K562 (cell line): ENCODE measurements around the gene PLCG2. TPM values are rescaled to one million over a fixed set of nuclear protein-coding genes. Genes with fewer than 3 reads are reported as not detected.

ENCODE experiments used
- ATAC-seq: fragments of 200-7000 bp; cut with Tn5 transposase; 3 replicates; pipeline ENCODE4 v1.9.1; 2020; ENCODE audit warnings: moderate library complexity
- BruUV-seq: library from RNA; stranded (reverse); fragments of 400-500 nt; replicated peaks from 2 replicates; lab custom pipeline; 2021; lab: Mats Ljungman, UMichigan
- CTCF ChIA-PET: fragments of 300-600 bp; formaldehyde crosslinking; extraction: SDS; loops from one replicate; lab custom pipeline; 2021; ENCODE audit warnings: low intra/inter-chr PET ratio; lab: Yijun Ruan, JAX
- POLR2A ChIA-PET: fragments of 300-600, 350-650 bp; sonication (Branson Sonifier 250); formaldehyde crosslinking; extraction: SDS; loops from one replicate; lab custom pipeline; 2021; ENCODE audit warnings: antibody characterized with exemption, inconsistent platforms; lab: Yijun Ruan, JAX
- DNase-seq, 4 experiments: peaks; one replicate each; pipeline versions ENCODE4 v3.0.0 to v3.0.0-alpha.2; 2011 to 2018; ENCODE audit warnings: low spot score in 3 of 4, mixed read lengths in 3 of 4; ENCODE audit errors: extremely low read depth in 1 of 4
- FAIRE-seq: peaks from 2 replicates; lab custom pipeline; 2011; peaks lifted over from hg19 to GRCh38; lab: Jason Lieb, UNC
- H2AFZ ChIP-seq: 2 replicates; pipeline ENCODE4 v1.6.0; 2011; ENCODE audit warnings: low read depth, low read length, control low read depth, inconsistent platforms
- H3K27ac ChIP-seq: fragments of 200-600 bp; 3 replicates; pipeline ENCODE4 v1.8.0; 2011; ENCODE audit warnings: low read depth, mild to moderate bottlenecking, control low read depth, inconsistent platforms, low read length, moderate library complexity, mixed read lengths; ENCODE audit errors: extremely low read depth
- H3K27me3 ChIP-seq, 2 experiments: fragments of 300-600 bp in 1 of 2; 2 replicates in 1 of 2; 3 replicates in 1 of 2; pipeline versions ENCODE4 v1.6.0 to v1.8.0; 2011; ENCODE audit warnings: inconsistent platforms in 2 of 2, low read length in 2 of 2, mild to moderate bottlenecking in 1 of 2, mixed read lengths in 1 of 2, moderate library complexity in 1 of 2; ENCODE audit not compliant: control insufficient read depth in 2 of 2, insufficient read depth in 2 of 2
- H3K36me3 ChIP-seq: fragments of 300-600 bp; 3 replicates; pipeline ENCODE4 v1.8.0; 2011; ENCODE audit warnings: mild to moderate bottlenecking, low read length, inconsistent platforms; ENCODE audit not compliant: control insufficient read depth, insufficient read depth
- H3K4me1 ChIP-seq, 2 experiments: fragments of 200-600 bp in 1 of 2; replicated peaks in 1 of 2; 2 replicates in 1 of 2; 3 replicates in 1 of 2; pipeline versions ENCODE4 v1.5.1 to v1.8.0; 2011; ENCODE audit warnings: inconsistent platforms in 2 of 2, low read length in 2 of 2, mild to moderate bottlenecking in 1 of 2, mixed read lengths in 1 of 2, moderate library complexity in 1 of 2; ENCODE audit not compliant: control insufficient read depth in 2 of 2, insufficient read depth in 2 of 2
- H3K4me2 ChIP-seq: 2 replicates; pipeline ENCODE4 v1.6.1; 2011; ENCODE audit warnings: low read length, control low read depth, inconsistent platforms, mixed read lengths; ENCODE audit not compliant: insufficient read depth
- H3K4me3 ChIP-seq: fragments of 200-600 bp; sonication (generic), shearing (Covaris generic); 2 replicates; pipeline ENCODE4 v1.5.1; 2016; ENCODE audit warnings: control low read depth, inconsistent platforms
- H3K79me2 ChIP-seq: fragments of 200-600 bp; 3 replicates; pipeline ENCODE4 v1.8.0; 2011; ENCODE audit warnings: low read length, inconsistent platforms; ENCODE audit not compliant: control insufficient read depth, insufficient read depth
- H3K9ac ChIP-seq, 2 experiments: 2 replicates each; pipeline versions ENCODE4 v1.6.0 to v1.6.1; 2011; ENCODE audit warnings: low read depth in 2 of 2, low read length in 2 of 2, control low read depth in 1 of 2, inconsistent platforms in 1 of 2, mild to moderate bottlenecking in 1 of 2, mixed read lengths in 1 of 2; ENCODE audit not compliant: insufficient read depth in 1 of 2
- H3K9me1 ChIP-seq: one replicate; pipeline ENCODE4 v1.6.0; 2011; ENCODE audit warnings: inconsistent platforms, mild to moderate bottlenecking, low read length, moderate library complexity; ENCODE audit not compliant: control insufficient read depth, insufficient read depth
- H3K9me3 ChIP-seq: replicated peaks from 2 replicates; pipeline ENCODE4 v1.5.1; 2011; ENCODE audit warnings: low read depth, low read length, inconsistent platforms; ENCODE audit not compliant: control insufficient read depth, insufficient read depth
- H4K20me1 ChIP-seq: replicated peaks from 2 replicates; pipeline ENCODE4 v1.6.1; 2011; ENCODE audit warnings: low read length, inconsistent platforms, mixed read lengths; ENCODE audit not compliant: control insufficient read depth, insufficient read depth
- ARNT ChIP-seq, 2 experiments: fragments of 450-650 bp; IDR thresholded peaks; 2 replicates each; pipeline ENCODE4 v1.6.1; 2016; ENCODE audit warnings: mild to moderate bottlenecking in 1 of 2
- DEAF1 ChIP-seq: fragments of 450-650 bp; formaldehyde crosslinking; IDR thresholded peaks from 2 replicates; pipeline ENCODE4 v1.4.0; 2020; ENCODE audit warnings: mild to moderate bottlenecking, moderate library complexity
- GATA2 ChIP-seq: sonication (generic); formaldehyde crosslinking; IDR thresholded peaks from 2 replicates; pipeline ENCODE4 v1.4.0; 2020; ENCODE audit warnings: mild to moderate bottlenecking, missing genetic modification reagents
- PHB2 ChIP-seq: fragments of 450-650 bp; IDR thresholded peaks from 2 replicates; pipeline ENCODE4 v1.6.1; 2017; ENCODE audit warnings: low read depth
- SAFB2 ChIP-seq: fragments of 200-400 bp; formaldehyde crosslinking; IDR thresholded peaks from 2 replicates; pipeline ENCODE4 v1.6.1; 2018; ENCODE audit warnings: borderline replicate concordance, low read length, low read depth, moderate library complexity; ENCODE audit not compliant: severe bottlenecking
- SRSF1 ChIP-seq: fragments of 200-400 bp; formaldehyde crosslinking; IDR thresholded peaks from 2 replicates; pipeline ENCODE4 v1.6.1; 2017; ENCODE audit warnings: mild to moderate bottlenecking, low read depth, low read length, moderate library complexity
- ZBTB49 ChIP-seq: sonication (generic); formaldehyde crosslinking; IDR thresholded peaks from 2 replicates; pipeline ENCODE4 v1.8.0; 2022; ENCODE audit warnings: missing genetic modification reagents, mild to moderate bottlenecking, borderline replicate concordance
- ZNF407 ChIP-seq: fragments of 450-650 bp; IDR thresholded peaks from 2 replicates; pipeline ENCODE4 v1.6.1; 2016; ENCODE audit warnings: low read depth
- WGBS: fragments of 100-300 bp; shearing (Covaris generic); methylation state at CpG from one replicate; pipeline ENCODE4 v1.1.6; 2016; ENCODE audit warnings: low coverage, mixed read lengths; ENCODE audit not compliant: insufficient coverage; ENCODE audit errors: missing lambda C conversion rate; 5-methylcytosine and 5-hydroxymethylcytosine counted together
- in situ Hi-C: fragments of 300-500 bp; cut with MboI; formaldehyde crosslinking; loops from 4 replicates; pipeline ENCODE4 v1.15.0; 2018; ENCODE audit warnings: inconsistent platforms, mixed read lengths
- intact Hi-C: fragments of 100-400 bp; cut with micrococcal nuclease; formaldehyde crosslinking; loops from 2 replicates; pipeline ENCODE4 v1.14.2; 2022
- polyA plus RNA-seq, 8 experiments: library from polyadenylated mRNA; depleted of rRNA in 4 of 8; stranded (reverse) in 5 of 8; unstranded in 3 of 8; fragments of >200 nt; fragmentation: Nextera tagmentation in 2 of 8; fragmentation: Illumina TruSeq in 1 of 8; extraction: Ambion mirVana in 2 of 8; extraction: Trizol in 1 of 8; gene quantifications; 2 replicates each; pipeline versions ENCODE4 v1.2.1 to v1.2.3, GENCODE V29; 2011 to 2014; ENCODE audit warnings: inconsistent platforms in 1 of 8, missing spikeins in 1 of 8
- total RNA-seq, 7 experiments: library from RNA; depleted of rRNA in 6 of 7; stranded (reverse); fragments of >200 nt in 6 of 7; fragmentation: Illumina TruSeq in 2 of 7; extraction: Trizol in 2 of 7; gene quantifications; 2 replicates each; pipeline versions ENCODE4 v1.2.1 to v1.2.3, GENCODE V29; 2011 to 2021; ENCODE audit warnings: low replicate concordance in 1 of 7

PLCG2 gene
- total and polyA plus RNA-seq, 9 of the 15 experiments (the other 6 are each of a cell fraction or from before 2014, with no cell fraction given), result 0.94 to 7.1 (median 3.1) TPM

- TF ChIP-seq DEAF1 (CRISPR knock-in tag) (no peak), ZBTB49 (CRISPR knock-in tag) (no peak)
Measured at GRCh38 chr16:81780350-81780749, 1.3 kb downstream of the PLCG2 start (continued).

- H3K4me1 ChIP-seq, result peaks cover 3 to 17% of the 10 kb centered on the region in 2 experiments; a peak in 4 of 5 replicates
- no peak overlapping the region for H3K9ac ChIP-seq
- FAIRE-seq, result no peak
- no peak overlapping the region for H2AFZ ChIP-seq
- no TSS peak for BruUV-seq
- POLR2A ChIA-PET, result interaction anchor here (0.6 to 1.5 kb wide), 5 partner anchors 9 to 510 kb away, joined by 3 to 6 read pairs (median 4); no protein-coding TSS in a partner anchor
- DNase-seq, result no peak
- no peaks in the 10 kb centered on the region for H3K79me2 ChIP-seq
- ATAC-seq, result no peak
- in situ Hi-C loops, result no loop called here
- intact Hi-C loops, result loop anchor here (5.0 kb wide), 1 partner anchor 90 kb away; no protein-coding TSS in a partner anchor
- 0 out of 2 replicates have a peak, but pooled peaks cover 3% of the 10 kb centered on the region for H3K9me3 ChIP-seq
- H3K4me3 ChIP-seq, result no peak overlapping the region
- no peaks in the 10 kb centered on the region for H4K20me1 ChIP-seq
- H3K4me2 ChIP-seq, result no peak overlapping the region
- peaks cover 18 to 37% of the 10 kb centered on the region in 2 experiments for H3K27me3 ChIP-seq
- CTCF ChIA-PET, result no interaction called here
- WGBS, result 44% methylated on average over 3 of the region's 3 CpGs
- no peak overlapping the region for H3K27ac ChIP-seq
- no peaks in the 10 kb centered on the region for H3K36me3 ChIP-seq
- H3K9me1 ChIP-seq, result no peaks in the 10 kb centered on the region
- no peak for TF ChIP-seq SRSF1
- TF ChIP-seq ARNT (IDR thresholded peaks at IDR 0.05), result no peak
- TF ChIP-seq SAFB2, result no peak
- no peak for TF ChIP-seq GATA2
- no peak for TF ChIP-seq ZNF407
- TF ChIP-seq PHB2, result no peak
Measured at GRCh38 chr16:81782236-81782635, 3.1 kb downstream of the PLCG2 start.
